ENCODE data around the gene CCDC88C. TPM values are rescaled to one million over a fixed set of nuclear protein-coding genes. Genes with fewer than 3 reads are reported as not detected.

CCDC88C gene
- total RNA-seq, 1 donor from 2014 or later: 12.4 TPM

- Histone ChIP-seq H3K27ac (ENCODE audit: low read depth, low read length) (no peak overlapping the region), H3K36me3 (ENCODE audit: insufficient read depth, low read length) (no peaks in the 10 kb centered on the region), H4K20me1 (ENCODE audit: insufficient read depth, low read length) (no peaks in the 10 kb centered on the region), H2AFZ (ENCODE audit: low read depth, low read length) (no peak overlapping the region), H3K79me2 (ENCODE audit: insufficient read depth, low read length) (no peaks in the 10 kb centered on the region), H3K4me2 (ENCODE audit: low read length) (no peak overlapping the region), H3K4me3 (ENCODE audit: insufficient read depth, low read depth, low read length) (no peak overlapping the region), H3K4me1 (ENCODE audit: insufficient read depth, low read length) (no peaks in the 10 kb centered on the region), H3K27me3 (ENCODE audit: insufficient read depth, low read length) (peaks cover 15% of the 10 kb centered on the region), H3K9me3 (ENCODE audit: insufficient read depth, low read depth, low read length) (no peaks in the 10 kb centered on the region), H3K9ac (ENCODE audit: low read length) (no peak overlapping the region)
- peaks cover 1% of the 10 kb centered on the region for H3K36me3 Mint-ChIP-seq (ENCODE audit: low read depth, unreplicated experiment)
- TF ChIP-seq, protein P1, sequence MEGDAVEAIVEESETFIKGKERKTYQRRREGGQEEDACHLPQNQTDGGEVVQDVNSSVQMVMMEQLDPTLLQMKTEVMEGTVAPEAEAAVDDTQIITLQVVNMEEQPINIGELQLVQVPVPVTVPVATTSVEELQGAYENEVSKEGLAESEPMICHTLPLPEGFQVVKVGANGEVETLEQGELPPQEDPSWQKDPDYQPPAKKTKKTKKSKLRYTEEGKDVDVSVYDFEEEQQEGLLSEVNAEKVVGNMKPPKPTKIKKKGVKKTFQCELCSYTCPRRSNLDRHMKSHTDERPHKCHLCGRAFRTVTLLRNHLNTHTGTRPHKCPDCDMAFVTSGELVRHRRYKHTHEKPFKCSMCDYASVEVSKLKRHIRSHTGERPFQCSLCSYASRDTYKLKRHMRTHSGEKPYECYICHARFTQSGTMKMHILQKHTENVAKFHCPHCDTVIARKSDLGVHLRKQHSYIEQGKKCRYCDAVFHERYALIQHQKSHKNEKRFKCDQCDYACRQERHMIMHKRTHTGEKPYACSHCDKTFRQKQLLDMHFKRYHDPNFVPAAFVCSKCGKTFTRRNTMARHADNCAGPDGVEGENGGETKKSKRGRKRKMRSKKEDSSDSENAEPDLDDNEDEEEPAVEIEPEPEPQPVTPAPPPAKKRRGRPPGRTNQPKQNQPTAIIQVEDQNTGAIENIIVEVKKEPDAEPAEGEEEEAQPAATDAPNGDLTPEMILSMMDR (IDR thresholded peaks at IDR 0.05; ENCODE audit: insufficient read depth, low read depth, low read length): no peak
- TF ChIP-seq EZH2 (IDR thresholded peaks at IDR 0.05; ENCODE audit: insufficient read depth, low read length): no peak
- no peak overlapping the region for H3K4me3 Mint-ChIP-seq (ENCODE audit: unreplicated experiment)
- H3K9me3 Mint-ChIP-seq (ENCODE audit: unreplicated experiment): no peaks in the 10 kb centered on the region
- peaks cover 17% of the 10 kb centered on the region for H3K4me1 Mint-ChIP-seq (ENCODE audit: low read depth, unreplicated experiment)
- H3K27me3 Mint-ChIP-seq (ENCODE audit: low read depth, unreplicated experiment): peaks cover 7% of the 10 kb centered on the region
- FAIRE-seq (no peak), DNase-seq (ENCODE audit: low read depth) (no peak)
- H3K27ac Mint-ChIP-seq (ENCODE audit: unreplicated experiment): no peak overlapping the region
These were observed 18.9 kb downstream of the CCDC88C start for GRCh38 chr14:91398707-91399106.

DNA sequence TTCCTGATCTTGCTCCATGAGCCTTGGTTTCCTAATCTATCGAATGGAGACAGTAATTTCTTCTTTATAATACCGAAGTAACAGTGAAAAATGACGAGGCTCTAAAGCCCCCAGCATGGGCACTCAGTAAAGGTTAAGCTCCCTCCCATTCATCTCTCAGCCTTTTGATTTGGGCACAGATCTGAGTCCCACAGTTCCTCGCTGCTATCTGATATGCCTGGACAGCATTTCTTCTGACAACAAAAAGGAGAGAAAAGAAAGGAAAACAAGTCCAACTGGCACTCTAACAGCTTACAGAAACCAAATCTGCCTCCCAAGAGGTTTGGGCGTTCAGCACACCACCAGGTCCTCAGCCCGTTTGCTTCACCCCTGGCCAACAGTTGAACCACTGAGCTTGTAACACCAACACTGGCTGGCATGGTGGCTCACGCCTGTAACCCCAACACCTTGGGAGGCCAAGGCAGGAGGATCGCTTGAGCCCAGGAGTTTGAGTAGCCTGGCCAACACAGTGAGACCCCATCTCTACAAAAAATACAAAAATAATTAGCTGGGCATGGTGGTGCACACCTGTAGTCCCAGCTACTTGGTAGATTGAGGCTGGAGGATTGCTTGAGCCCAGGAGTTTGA, 19.5 kb downstream of the CCDC88C start:
- Mint-ChIP-seq H3K27ac (ENCODE audit: unreplicated experiment) (no peak overlapping the region), H3K36me3 (ENCODE audit: low read depth, unreplicated experiment) (peaks cover 1% of the 10 kb centered on the region), H3K4me1 (ENCODE audit: low read depth, unreplicated experiment) (peaks cover 17% of the 10 kb centered on the region), H3K4me3 (ENCODE audit: unreplicated experiment) (no peak overlapping the region), H3K27me3 (ENCODE audit: low read depth, unreplicated experiment) (peaks cover 7% of the 10 kb centered on the region), H3K9me3 (ENCODE audit: unreplicated experiment) (no peaks in the 10 kb centered on the region)
- H3K27ac ChIP-seq (ENCODE audit: low read depth, low read length): no peak overlapping the region
- no peak for DNase-seq (ENCODE audit: low read depth)
- H4K20me1 ChIP-seq (ENCODE audit: insufficient read depth, low read length): no peaks in the 10 kb centered on the region
- H3K9ac ChIP-seq (ENCODE audit: low read length): no peak overlapping the region
- no peak for FAIRE-seq
- H2AFZ ChIP-seq (ENCODE audit: low read depth, low read length): no peak overlapping the region
- H3K27me3 ChIP-seq (ENCODE audit: insufficient read depth, low read length): peaks cover 16% of the 10 kb centered on the region
- no peak for TF ChIP-seq EZH2 (IDR thresholded peaks at IDR 0.05; ENCODE audit: insufficient read depth, low read length)
- TF ChIP-seq, protein P1 (IDR thresholded peaks at IDR 0.05; ENCODE audit: insufficient read depth, low read depth, low read length): no peak
- H3K36me3 ChIP-seq (ENCODE audit: insufficient read depth, low read length): no peaks in the 10 kb centered on the region
- H3K9me3 ChIP-seq (ENCODE audit: insufficient read depth, low read depth, low read length): no peaks in the 10 kb centered on the region
- no peaks in the 10 kb centered on the region for H3K4me1 ChIP-seq (ENCODE audit: insufficient read depth, low read length)
- H3K4me2 ChIP-seq (ENCODE audit: low read length): no peak overlapping the region
- H3K79me2 ChIP-seq (ENCODE audit: insufficient read depth, low read length): no peaks in the 10 kb centered on the region
- no peak overlapping the region for H3K4me3 ChIP-seq (ENCODE audit: insufficient read depth, low read depth, low read length)
